GM19240 (cell line): ENCODE data around the gene HACD2.

Experiments used
- DNase-seq: peaks from one replicate; pipeline ENCODE4 v3.0.0; 2011; ENCODE audit warnings: low spot score; ENCODE audit not compliant: insufficient read length

HACD2 gene

GRCh38 chr3:123486460-123486859 lies 98.4 kb downstream of the HACD2 start:
- no peak for DNase-seq

- DNase-seq, result no peak
Measured at GRCh38 chr3:123485551-123485950, 99.3 kb downstream of the HACD2 start.

- DNase-seq, result no peak
Measured at GRCh38 chr3:123483146-123483545, 101.7 kb downstream of the HACD2 start.

- DNase-seq, result no peak
Measured at GRCh38 chr3:123481722-123482457, 103.0 kb downstream of the HACD2 start.

- no peak for DNase-seq
Measured at GRCh38 chr3:123481071-123481470, 103.8 kb downstream of the HACD2 start.

GRCh38 chr3:123480428-123480827 lies 104.4 kb downstream of the HACD2 start:
- DNase-seq, result no peak

GRCh38 chr3:123479891-123480290 lies 105.0 kb downstream of the HACD2 start:
- DNase-seq, result no peak

- no peak for DNase-seq
Measured at GRCh38 chr3:123478314-123478713, 106.5 kb downstream of the HACD2 start.

GRCh38 chr3:123476967-123477750 lies 107.7 kb downstream of the HACD2 start:
- no peak for DNase-seq

GRCh38 chr3:123475786-123476185 lies 109.1 kb downstream of the HACD2 start:
- DNase-seq, result no peak

- no peak for DNase-seq
Measured at GRCh38 chr3:123471106-123471505, 113.7 kb downstream of the HACD2 start.

GRCh38 chr3:123469323-123469995 lies 115.4 kb downstream of the HACD2 start:
- no peak for DNase-seq

GRCh38 chr3:123467046-123467445 lies 117.8 kb downstream of the HACD2 start:
- DNase-seq, result no peak

- no peak for DNase-seq
Measured at GRCh38 chr3:123464211-123464610, 120.6 kb downstream of the HACD2 start.

- no peak for DNase-seq
Measured at GRCh38 chr3:123459862-123460261, 125.0 kb downstream of the HACD2 start.

GRCh38 chr3:123458255-123458654 lies 126.6 kb downstream of the HACD2 start:
- DNase-seq, result no peak

GRCh38 chr3:123457841-123458240 lies 127.0 kb downstream of the HACD2 start:
- DNase-seq, result no peak

GRCh38 chr3:123453675-123454074 lies 131.2 kb downstream of the HACD2 start:
- no peak for DNase-seq

- no peak for DNase-seq
Measured at GRCh38 chr3:123451186-123451585, 133.7 kb downstream of the HACD2 start.

GRCh38 chr3:123449997-123450604 lies 134.8 kb downstream of the HACD2 start:
- DNase-seq, result no peak

GRCh38 chr3:123449102-123449996 lies 135.5 kb downstream of the HACD2 start:
- no peak for DNase-seq
